ENCODE results near the gene CUEDC1. TPM values are rescaled to one million over a fixed set of nuclear protein-coding genes. Genes with fewer than 3 reads are reported as not detected.

Gene CUEDC1
- total and polyA plus RNA-seq, 2 donors (not counting 1 experiment from before 2014, with no cell fraction given): 0.57 TPM; not detected in 1

- H3K27ac ChIP-seq (ENCODE audit: low read length in 2 of 2): no peak overlapping the region
- H3K79me2 ChIP-seq (ENCODE audit: control insufficient read depth, insufficient read depth, low read length): no peaks in the 10 kb centered on the region
- POLR2A ChIA-PET: interaction anchor here (0.7 to 1.3 kb wide), 2 partner anchors 9 to 697 kb away, joined by 3 to 6 read pairs; no protein-coding TSS in a partner anchor
- peak overlapping the region; percentile 1 for H3K4me3 Mint-ChIP-seq
- H3K4me1 ChIP-seq (ENCODE audit: control insufficient read depth in 2 of 2, insufficient read depth in 2 of 2, low read length in 2 of 2): peaks cover 30 to 48% of the 10 kb centered on the region in 2 donors
- no peak overlapping the region for H3K27ac Mint-ChIP-seq
- no peaks in the 10 kb centered on the region for H3K36me3 ChIP-seq (replicated peaks in 1 of 2; ENCODE audit: control extremely low read depth in 1 of 2, control insufficient read depth in 1 of 2, extremely low read depth in 1 of 2, insufficient read depth in 2 of 2, low read length in 1 of 2)
- ATAC-seq (ENCODE audit: low read depth) (no peak), DNase-seq (no peak)
- H3K4me1 Mint-ChIP-seq: peaks cover 42% of the 10 kb centered on the region
- peaks cover 0 to 7% (median 0%) of the 10 kb centered on the region in 3 donors for H3K9me3 ChIP-seq (ENCODE audit: control extremely low read depth in 1 of 3, control insufficient read depth in 2 of 3, insufficient read depth in 1 of 3, low read length in 2 of 3)
- no peak overlapping the region for H3K4me2 ChIP-seq (replicated peaks; ENCODE audit: low read depth, low read length, poor library complexity, severe bottlenecking)
- H3K27me3 Mint-ChIP-seq: peaks cover 60% of the 10 kb centered on the region
- no peaks in the 10 kb centered on the region for H4K20me1 ChIP-seq (ENCODE audit: control insufficient read depth, insufficient read depth, low read length, poor library complexity, severe bottlenecking)
- H2AFZ ChIP-seq (ENCODE audit: insufficient read depth, low read depth, low read length, poor library complexity, severe bottlenecking): no peak overlapping the region
- TF ChIP-seq CTCF (IDR thresholded peaks at IDR 0.05) (no peak), EZH2 (IDR thresholded peaks at IDR 0.05; ENCODE audit: borderline replicate concordance, insufficient read depth, low read depth, low read length, poor library complexity, severe bottlenecking) (no peak)
- intact Hi-C loops (cut with micrococcal nuclease): loop anchor here (5.0 kb wide), 1 partner anchor 81 kb away; no protein-coding TSS in a partner anchor
- CTCF ChIA-PET: interaction anchor here (0.7 to 6.1 kb wide), 6 partner anchors 8 to 89 kb away, joined by 3 to 31 read pairs (median 4); no protein-coding TSS in a partner anchor
- H3K27me3 ChIP-seq (replicated peaks in 1 of 4; ENCODE audit: control extremely low read depth in 1 of 4, control insufficient read depth in 3 of 4, insufficient read depth in 4 of 4, low read length in 3 of 4): peaks cover 0 to 49% (median 24%) of the 10 kb centered on the region in 4 experiments
- no peaks in the 10 kb centered on the region for H3K9me3 Mint-ChIP-seq (ENCODE audit: insufficient read depth)
- no peak overlapping the region for H3K9ac ChIP-seq (ENCODE audit: low read length)
- H3K4me3 ChIP-seq (ENCODE audit: control extremely low read depth in 1 of 5, extremely low read depth in 1 of 5, insufficient read depth in 1 of 5, low read depth in 2 of 5, low read length in 4 of 5): no peak overlapping the region
- WGBS (ENCODE audit: insufficient coverage): 53% methylated on average over 5 of the region's 5 CpGs
Measured at GRCh38 chr17:57948555-57949420, 6.4 kb downstream of the CUEDC1 start.

Measured in B cell (primary cell).